DMS153 treated with DMSO at 0.1 percent for 48 hours (cell line): ENCODE results near the gene SLX1A.
"Not testable (repeated sequence)": the region's sequence is repeated elsewhere in the genome, so short reads cannot be mapped to it uniquely, and the experiment has no call there.

ENCODE experiments used
- DNase-seq: peaks from one replicate; lab custom pipeline; 2025; ENCODE audit not compliant: unreplicated experiment; lab: John Stamatoyannopoulos, UW

Gene SLX1A

DNA sequence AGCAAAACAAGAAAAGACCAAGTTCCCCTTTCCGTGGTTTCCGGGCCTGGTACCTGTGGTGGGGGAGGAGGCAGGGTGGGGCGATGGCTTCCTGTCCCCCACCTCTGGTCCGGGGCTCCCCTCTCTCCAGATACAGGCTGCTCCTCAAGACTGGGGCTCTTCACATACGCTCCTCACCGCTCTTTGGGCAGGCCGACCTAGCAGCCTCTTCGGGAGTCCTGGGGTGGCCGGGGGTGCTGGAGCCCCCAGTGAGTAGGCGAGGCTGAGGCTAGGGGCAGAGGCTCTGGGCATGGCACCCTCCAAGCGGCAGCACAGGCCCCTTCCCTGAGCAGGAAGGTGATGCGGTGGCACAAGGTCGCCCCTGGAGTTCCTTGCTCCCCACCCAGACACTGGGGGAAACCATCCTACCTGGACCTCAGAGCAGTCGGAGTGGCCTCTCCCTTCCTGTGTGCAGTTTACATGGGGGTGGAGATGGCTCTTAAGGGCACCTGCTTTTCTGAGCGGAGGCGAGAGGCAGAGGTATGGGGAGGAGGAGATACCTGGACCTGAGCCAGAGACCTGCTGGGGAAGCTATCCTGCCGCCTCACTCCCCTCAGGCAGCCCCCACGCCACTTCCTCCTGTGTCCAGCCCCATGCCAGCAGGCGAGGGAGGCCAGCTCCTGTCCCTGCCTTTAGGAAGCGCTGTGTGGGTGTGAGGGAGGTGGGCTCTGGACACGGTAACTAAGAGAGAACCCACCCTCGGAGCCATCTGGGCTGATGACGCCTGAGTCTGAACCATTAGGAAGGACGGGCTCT is 9.4 kb upstream of the SLX1A start:
- peak; percentile 62 for DNase-seq

- DNase-seq, result no peak
Observed at GRCh38 chr16:30184891-30185682, 8.6 kb upstream of the SLX1A start.

GRCh38 chr16:30185683-30186421 is 7.8 kb upstream of the SLX1A start:
- DNase-seq, result no peak

DNA sequence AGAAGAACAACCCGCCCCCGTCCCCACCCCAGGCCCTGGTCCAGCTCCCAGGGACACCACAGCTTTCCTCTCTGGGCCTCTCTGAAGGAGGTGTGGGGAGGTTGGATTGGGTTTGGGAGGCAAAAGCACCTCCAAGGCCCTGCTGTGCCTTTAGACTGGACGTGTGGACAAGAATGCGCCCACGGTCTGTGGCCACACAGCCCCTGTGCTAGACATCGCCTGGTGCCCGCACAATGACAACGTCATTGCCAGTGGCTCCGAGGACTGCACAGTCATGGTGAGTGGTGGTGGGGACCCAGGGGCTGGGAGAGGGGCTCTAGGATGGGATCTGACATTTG is 7.3 kb upstream of the SLX1A start:
- no peak for DNase-seq

GRCh38 chr16:30186782-30187555 is 6.7 kb upstream of the SLX1A start:
- DNase-seq, result no peak

- DNase-seq, result no peak
Observed at GRCh38 chr16:30187556-30187865, 6.2 kb upstream of the SLX1A start.

GRCh38 chr16:30187971-30188561 is 5.6 kb upstream of the SLX1A start:
- DNase-seq, result no peak

GRCh38 chr16:30191158-30191557 is 2.5 kb upstream of the SLX1A start:
- not testable (repeated sequence) for DNase-seq

- not testable (repeated sequence) for DNase-seq
Observed at GRCh38 chr16:30193098-30193497, 577 bp upstream of the SLX1A start.

- DNase-seq, result not testable (repeated sequence)
Observed at GRCh38 chr16:30194172-30194925, 674 bp downstream of the SLX1A start.

DNA sequence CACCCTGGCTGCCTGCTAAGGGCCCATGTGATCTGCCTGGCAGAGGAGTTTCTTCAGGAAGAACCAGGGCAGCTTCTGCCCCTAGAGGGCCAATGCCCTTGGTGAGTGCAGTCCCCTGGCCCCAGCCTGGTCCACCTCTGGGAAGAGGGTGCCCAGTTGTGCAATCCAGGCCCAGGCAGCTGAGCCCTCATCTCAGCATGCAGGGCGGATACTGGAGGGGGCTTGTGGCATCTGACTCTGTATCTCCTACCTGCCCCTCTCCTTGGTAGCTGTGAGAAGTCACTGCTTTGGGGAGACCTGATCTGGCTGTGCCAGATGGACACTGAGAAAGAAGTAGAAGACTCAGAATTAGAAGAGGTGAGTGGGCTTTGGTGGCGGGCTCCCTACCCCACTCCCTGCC is 3.3 kb downstream of the SLX1A start:
- not testable (repeated sequence) for DNase-seq

DNA sequence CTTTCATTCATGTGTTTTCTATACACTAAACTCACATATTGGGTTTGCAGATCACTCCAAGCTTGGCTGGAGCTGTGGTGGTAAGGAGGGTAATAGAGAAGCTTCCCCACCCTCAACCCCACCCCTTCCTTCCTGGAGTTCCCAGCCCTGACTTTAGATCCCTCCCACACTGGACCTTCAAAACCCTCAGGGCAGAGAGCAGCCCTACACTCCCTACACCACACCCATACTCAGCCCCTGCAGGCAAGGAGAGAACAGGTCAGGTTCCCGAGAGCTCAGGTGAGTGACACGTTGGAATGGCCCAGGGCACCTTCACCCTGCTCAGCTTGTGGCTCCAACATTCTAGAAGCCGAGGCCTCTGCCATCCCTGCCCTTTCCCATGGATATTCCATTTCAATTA is 5.4 kb downstream of the SLX1A start, which contains the start of gene SULT1A3:
Gene SULT1A3 (plus strand): TSS at position 207 of the 400 bp plus-strand sequence. CDS start 1,474 bp downstream, outside the sequence.
- not testable (repeated sequence) for DNase-seq

DNA sequence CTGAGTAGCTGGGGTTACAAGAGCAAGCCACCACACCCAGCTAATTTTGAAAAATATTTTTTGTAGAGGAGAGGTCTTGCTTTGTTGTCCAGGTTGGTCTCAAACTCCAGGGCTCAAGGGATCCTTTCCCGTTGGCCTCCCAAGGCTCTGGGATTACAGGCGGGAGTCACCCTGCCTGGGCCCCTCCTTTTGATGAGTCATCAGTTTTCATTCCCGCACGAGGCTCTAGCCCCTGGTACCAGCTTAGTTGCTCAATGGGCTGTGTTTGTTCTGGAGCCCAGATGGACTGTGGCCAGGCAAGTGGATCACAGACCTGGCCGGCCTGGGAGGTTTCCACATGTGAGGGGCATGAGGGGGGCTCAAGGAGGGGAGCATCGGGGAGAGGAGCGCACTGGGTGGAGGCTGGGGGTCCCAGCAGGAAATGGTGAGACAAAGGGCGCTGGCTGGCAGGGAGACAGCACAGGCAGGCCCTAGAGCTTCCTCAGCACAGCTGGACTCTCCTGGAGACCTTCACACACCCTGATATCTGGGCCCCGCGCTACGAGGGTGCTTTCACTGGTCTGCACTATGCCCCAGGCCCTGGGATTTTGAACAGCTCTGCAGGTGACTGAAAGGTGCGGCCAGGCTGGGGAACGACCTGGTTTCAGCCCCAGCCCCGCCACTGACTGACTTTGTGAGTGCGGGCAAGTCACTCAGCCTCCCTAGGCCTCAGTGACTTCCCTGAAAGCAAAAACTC is 6.1 kb downstream of the SLX1A start:
- not testable (repeated sequence) for DNase-seq

GRCh38 chr16:30205541-30206236 is 12.0 kb downstream of the SLX1A start:
- not testable (repeated sequence) for DNase-seq

- not testable (repeated sequence) for DNase-seq
Observed at GRCh38 chr16:30206252-30206651, 12.6 kb downstream of the SLX1A start.

- DNase-seq, result not testable (repeated sequence)
Observed at GRCh38 chr16:30207063-30207704, 13.5 kb downstream of the SLX1A start.

- not testable (repeated sequence) for DNase-seq
Observed at GRCh38 chr16:30209032-30209431, 15.4 kb downstream of the SLX1A start.

DNA sequence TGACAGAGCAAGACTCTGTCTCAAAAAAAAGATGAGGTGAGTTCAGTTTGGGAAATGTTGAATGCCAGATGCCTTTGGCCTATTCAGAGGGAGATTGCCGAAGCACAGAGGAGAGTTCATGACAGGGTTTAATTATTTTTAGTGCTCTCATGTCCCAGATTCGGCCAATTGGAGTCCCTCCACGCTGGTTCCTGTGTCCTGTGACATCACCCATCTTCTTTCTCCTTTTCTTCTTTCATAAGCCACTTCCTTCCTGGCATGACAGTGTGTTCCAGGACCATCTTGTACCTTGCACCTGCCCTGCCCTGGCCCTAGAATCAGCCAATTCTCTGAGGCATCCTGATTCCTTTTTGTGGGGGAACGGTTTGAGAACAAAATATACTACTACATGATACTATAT is 17.7 kb downstream of the SLX1A start:
- DNase-seq, result not testable (repeated sequence)
